Measurements from ENCODE around the gene PRR22. TPM values are rescaled to one million over a fixed set of nuclear protein-coding genes. Genes with fewer than 3 reads are reported as not detected.

Gene PRR22
- total RNA-seq, 1 donor, result under 0.01 TPM

DNA sequence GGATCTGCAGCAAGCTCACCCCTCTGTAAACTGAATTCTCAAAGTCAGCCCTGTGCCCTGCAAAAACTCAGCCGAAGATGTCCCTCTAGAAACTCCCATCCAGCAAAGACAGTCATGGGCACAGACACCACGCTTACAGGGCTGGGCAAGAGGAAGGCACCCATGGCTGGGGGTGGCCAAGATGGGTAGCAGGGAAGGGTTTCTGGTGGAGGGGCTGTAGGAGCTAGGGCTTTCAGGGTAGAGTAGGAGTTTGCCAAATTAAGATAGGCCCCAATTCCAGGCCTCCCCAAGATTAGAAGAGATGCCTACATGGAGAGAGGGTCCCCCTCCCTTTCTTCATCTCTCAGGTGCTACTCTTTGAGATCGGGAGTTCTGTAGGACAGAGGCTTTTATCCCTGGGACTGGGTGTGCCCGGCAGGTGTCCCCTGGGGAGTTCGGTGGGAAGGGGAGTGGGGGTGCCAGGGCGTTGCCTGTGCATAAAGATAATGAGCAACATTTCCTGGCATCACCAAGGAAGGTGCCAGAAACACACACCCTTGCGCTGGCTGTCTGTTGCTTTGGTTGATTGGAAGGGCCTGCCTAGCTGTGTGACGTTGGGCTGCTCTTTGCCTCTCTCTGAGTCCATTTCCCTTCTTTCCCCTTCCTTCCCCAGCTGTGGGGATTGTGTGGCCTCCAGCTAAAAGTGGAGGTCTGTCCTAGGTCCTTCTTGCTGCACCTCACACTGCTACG is 29.7 kb upstream of the PRR22 start:
- no peak overlapping the region for H3K4me3 ChIP-seq (ENCODE audit: low read depth, low read length)
- TF ChIP-seq, protein P1, sequence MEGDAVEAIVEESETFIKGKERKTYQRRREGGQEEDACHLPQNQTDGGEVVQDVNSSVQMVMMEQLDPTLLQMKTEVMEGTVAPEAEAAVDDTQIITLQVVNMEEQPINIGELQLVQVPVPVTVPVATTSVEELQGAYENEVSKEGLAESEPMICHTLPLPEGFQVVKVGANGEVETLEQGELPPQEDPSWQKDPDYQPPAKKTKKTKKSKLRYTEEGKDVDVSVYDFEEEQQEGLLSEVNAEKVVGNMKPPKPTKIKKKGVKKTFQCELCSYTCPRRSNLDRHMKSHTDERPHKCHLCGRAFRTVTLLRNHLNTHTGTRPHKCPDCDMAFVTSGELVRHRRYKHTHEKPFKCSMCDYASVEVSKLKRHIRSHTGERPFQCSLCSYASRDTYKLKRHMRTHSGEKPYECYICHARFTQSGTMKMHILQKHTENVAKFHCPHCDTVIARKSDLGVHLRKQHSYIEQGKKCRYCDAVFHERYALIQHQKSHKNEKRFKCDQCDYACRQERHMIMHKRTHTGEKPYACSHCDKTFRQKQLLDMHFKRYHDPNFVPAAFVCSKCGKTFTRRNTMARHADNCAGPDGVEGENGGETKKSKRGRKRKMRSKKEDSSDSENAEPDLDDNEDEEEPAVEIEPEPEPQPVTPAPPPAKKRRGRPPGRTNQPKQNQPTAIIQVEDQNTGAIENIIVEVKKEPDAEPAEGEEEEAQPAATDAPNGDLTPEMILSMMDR (IDR thresholded peaks at IDR 0.05; ENCODE audit: insufficient read depth, low read depth, low read length), result no peak
- DNase-seq (ENCODE audit: low read depth), result no peak

DNA sequence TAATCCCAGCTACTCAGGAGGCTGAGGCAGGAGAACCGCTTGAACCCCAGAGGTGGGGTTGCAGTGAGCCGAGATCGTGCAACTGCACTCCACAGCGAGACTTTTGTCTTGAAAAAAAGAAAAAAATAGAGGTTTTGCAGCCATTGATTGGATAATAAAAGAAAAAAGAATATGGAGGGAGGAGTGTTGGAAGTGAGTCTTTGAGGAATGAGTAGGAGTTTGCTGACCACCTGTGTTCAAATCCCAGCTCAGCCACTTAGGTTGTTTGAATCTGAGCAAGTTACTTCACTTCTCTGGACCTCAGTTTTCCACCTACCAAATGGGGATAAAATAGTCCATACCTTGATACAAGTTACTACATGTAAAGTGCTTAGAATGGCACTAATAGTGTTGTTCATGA is 26.6 kb upstream of the PRR22 start:
- TF ChIP-seq, protein P1 (IDR thresholded peaks at IDR 0.05; ENCODE audit: insufficient read depth, low read depth, low read length), result no peak
- DNase-seq (ENCODE audit: low read depth), result no peak
- no peak overlapping the region for H3K4me3 ChIP-seq (ENCODE audit: low read depth, low read length)

DNA sequence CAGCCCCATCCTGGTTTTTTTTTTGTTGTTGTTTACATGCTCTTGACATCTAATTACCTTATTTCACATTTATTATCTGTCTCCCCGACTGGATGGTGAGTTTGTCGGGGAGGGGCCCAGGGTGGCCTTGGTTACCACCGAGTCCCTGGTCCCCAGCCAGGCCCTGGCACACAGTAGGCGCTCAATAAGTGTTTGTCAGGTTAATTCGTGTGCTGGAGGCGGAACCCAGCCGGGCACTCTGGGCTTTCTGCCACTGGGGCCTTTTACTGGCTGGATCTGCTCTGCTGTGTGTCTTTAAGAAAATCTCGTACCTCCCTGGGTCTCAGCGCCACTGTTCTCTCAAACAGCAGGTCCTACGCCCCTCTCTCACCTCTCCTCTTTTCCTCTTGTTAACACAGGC is 24.9 kb upstream of the PRR22 start:
- TF ChIP-seq, protein P1 (IDR thresholded peaks at IDR 0.05; ENCODE audit: insufficient read depth, low read depth, low read length), result no peak
- no peak overlapping the region for H3K4me3 ChIP-seq (ENCODE audit: low read depth, low read length)
- no peak for DNase-seq (ENCODE audit: low read depth)

DNA sequence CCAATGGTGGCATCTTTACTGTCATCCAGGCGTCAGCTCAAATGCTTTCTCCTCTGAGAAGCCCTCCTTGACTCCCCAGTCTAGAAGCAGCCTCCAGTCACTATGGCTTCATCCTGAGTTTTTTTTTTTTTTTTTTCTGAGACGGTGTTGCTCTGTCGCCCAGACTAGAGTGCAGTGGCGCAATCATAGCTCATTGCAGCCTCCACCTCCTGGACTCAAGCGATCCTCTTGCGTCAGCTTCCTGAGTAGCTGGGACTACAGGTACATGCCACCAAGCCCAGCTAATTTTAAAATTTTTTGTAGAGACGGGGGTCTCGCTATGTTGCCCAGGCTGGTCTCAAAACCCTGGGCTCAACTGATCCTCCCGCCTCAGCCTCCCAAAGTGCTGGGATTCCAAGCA is 24.5 kb upstream of the PRR22 start:
- DNase-seq (ENCODE audit: low read depth), result no peak
- TF ChIP-seq, protein P1 (IDR thresholded peaks at IDR 0.05; ENCODE audit: insufficient read depth, low read depth, low read length), result no peak

DNA sequence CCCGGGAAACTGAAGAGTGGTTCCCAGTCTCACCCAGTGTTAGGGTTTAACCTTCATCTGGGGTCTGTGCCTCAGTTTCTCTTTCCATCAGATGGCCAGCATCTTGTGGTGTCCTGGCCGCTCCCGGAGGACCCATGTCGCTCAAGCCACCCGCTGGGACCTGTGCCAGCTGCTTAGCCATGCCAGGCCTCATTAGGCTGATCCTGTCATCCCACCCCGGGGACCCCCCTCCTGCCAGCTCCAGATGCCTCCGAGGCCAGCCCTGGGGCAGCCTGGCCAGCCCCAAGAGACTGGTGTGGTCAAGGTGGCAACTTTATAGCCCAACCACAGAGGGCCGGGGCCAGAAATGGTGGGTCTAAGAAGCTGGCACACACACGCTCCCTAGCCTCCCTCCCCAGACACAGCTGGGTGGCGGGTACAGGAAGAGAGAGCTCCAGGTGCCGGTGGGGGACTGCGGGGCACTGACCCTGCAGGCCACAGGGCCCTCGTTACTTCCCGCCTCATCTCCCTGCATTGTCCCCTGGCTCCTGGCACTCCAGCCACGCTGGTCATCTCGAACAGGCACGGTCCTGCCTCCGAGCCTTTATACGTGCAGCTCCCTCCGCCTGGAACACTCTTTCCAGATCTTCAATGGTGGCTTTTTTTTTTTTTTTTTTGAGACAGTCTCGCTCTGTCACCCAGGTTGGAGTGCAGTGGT is 23.7 kb upstream of the PRR22 start:
- TF ChIP-seq, protein P1 (IDR thresholded peaks at IDR 0.05; ENCODE audit: insufficient read depth, low read depth, low read length), result no peak
- no peak for DNase-seq (ENCODE audit: low read depth)
- H3K4me3 ChIP-seq (ENCODE audit: low read depth, low read length), result no peak overlapping the region

More for the DNA sequence above, 24.5 kb upstream of the PRR22 start:
- no peak overlapping the region for H3K4me3 ChIP-seq (ENCODE audit: low read depth, low read length)

DNA sequence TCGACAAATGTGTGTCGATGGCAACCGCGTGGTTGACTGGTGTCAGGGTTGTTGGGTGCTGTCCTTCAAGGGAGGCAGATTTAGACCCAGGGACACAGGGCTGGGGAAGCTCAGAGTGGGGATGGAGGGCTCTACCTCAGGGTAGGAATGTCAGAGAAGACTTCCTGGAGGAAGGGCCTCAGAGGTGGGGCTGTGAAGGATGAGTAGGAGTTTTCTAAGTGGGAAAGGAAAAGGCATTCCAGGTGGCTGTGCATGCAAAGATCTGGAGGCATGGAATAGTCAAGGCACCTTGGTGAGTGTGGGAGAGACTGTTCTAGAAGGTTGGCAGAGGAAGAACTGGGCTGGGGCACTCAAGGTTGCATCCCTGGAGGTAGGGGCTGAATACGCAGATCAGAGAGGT is 22.4 kb upstream of the PRR22 start:
- TF ChIP-seq, protein P1 (IDR thresholded peaks at IDR 0.05; ENCODE audit: insufficient read depth, low read depth, low read length), result no peak
- no peak overlapping the region for H3K4me3 ChIP-seq (ENCODE audit: low read depth, low read length)
- DNase-seq (ENCODE audit: low read depth), result no peak
